Neural progenitor cell (in vitro differentiated cells): ENCODE data around the gene FBXW8.

ENCODE experiments used
- EZH2 ChIP-seq: fragments of 200-600 bp; sonication (generic); IDR thresholded peaks from 2 replicates; pipeline ENCODE4 v1.6.1; 2017; ENCODE audit warnings: antibody characterized with exemption, mild to moderate bottlenecking, moderate library complexity
- EZH2phosphoT487 ChIP-seq: fragments of 200-600 bp; sonication (generic); IDR thresholded peaks from 2 replicates; pipeline ENCODE4 v1.6.1; 2017; ENCODE audit warnings: antibody characterized with exemption
- TF ChIP-seq, protein P1 (sequence below): fragments of 200-600 bp; sonication (generic); IDR thresholded peaks from 2 replicates; pipeline ENCODE4 v1.5.1; 2017; ENCODE audit warnings: antibody characterized with exemption, mild to moderate bottlenecking

DNA sequence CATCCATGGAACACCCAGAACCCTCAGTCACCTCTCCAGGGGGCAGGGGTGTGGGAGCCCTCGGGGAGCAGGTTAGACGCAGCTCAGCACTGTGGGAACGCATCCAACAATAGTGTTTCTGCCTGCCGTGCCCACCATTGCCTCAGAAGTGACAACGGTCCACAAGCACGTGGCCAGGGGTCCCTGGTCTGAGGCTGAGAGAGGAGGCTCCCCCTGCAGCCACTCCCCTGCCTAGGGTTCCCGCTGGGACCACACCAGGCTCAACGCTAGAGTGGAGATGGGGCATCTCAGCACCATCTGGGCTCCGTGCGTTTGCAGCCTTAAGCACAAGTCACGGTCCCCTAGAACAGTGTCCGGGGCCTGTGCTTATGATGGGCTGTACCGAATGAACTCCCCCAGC, 125.8 kb downstream of the FBXW8 start:
- TF ChIP-seq, protein P1, sequence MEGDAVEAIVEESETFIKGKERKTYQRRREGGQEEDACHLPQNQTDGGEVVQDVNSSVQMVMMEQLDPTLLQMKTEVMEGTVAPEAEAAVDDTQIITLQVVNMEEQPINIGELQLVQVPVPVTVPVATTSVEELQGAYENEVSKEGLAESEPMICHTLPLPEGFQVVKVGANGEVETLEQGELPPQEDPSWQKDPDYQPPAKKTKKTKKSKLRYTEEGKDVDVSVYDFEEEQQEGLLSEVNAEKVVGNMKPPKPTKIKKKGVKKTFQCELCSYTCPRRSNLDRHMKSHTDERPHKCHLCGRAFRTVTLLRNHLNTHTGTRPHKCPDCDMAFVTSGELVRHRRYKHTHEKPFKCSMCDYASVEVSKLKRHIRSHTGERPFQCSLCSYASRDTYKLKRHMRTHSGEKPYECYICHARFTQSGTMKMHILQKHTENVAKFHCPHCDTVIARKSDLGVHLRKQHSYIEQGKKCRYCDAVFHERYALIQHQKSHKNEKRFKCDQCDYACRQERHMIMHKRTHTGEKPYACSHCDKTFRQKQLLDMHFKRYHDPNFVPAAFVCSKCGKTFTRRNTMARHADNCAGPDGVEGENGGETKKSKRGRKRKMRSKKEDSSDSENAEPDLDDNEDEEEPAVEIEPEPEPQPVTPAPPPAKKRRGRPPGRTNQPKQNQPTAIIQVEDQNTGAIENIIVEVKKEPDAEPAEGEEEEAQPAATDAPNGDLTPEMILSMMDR, result no peak
- TF ChIP-seq EZH2, result no peak
- no peak for TF ChIP-seq EZH2phosphoT487
